GM23338 (cell line): ENCODE results near the gene R3HDM4. TPM values are rescaled to one million over a fixed set of nuclear protein-coding genes. Genes with fewer than 3 reads are reported as not detected.

Source experiments
- ATAC-seq: fragments of 200-7000 bp; cut with Tn5 transposase; 3 replicates; pipeline ENCODE4 v1.9.1; 2020
- DNase-seq: peaks from one replicate; pipeline ENCODE4 v3.0.0-alpha.2; 2015; ENCODE audit warnings: low spot score
- H2AFZ ChIP-seq: fragments of 200-600 bp; sonication (generic); 2 replicates; pipeline ENCODE4 v1.8.0; 2016; ENCODE audit warnings: antibody characterized with exemption, mild to moderate bottlenecking, moderate library complexity
- H3F3A ChIP-seq: fragments of 200-600 bp; sonication (generic); replicated peaks from 2 replicates; pipeline ENCODE4 v1.8.0; 2017; ENCODE audit warnings: antibody characterized with exemption, mixed run types, low read depth
- H3K27ac ChIP-seq: fragments of 200-600 bp; sonication (generic); 2 replicates; pipeline ENCODE4 v1.6.1; 2016; ENCODE audit warnings: low read depth
- H3K27me3 ChIP-seq: fragments of 200-600 bp; sonication (generic); 2 replicates; pipeline ENCODE4 v1.8.0; 2016; ENCODE audit warnings: mild to moderate bottlenecking, mixed run types, moderate library complexity; ENCODE audit not compliant: insufficient read depth
- H3K36me3 ChIP-seq: fragments of 200-600 bp; sonication (generic); 2 replicates; pipeline ENCODE4 v1.8.0; 2016; ENCODE audit warnings: mild to moderate bottlenecking; ENCODE audit not compliant: insufficient read depth
- H3K4me1 ChIP-seq: fragments of 200-600 bp; sonication (generic); 2 replicates; pipeline ENCODE4 v1.8.0; 2016; ENCODE audit warnings: mild to moderate bottlenecking, moderate library complexity; ENCODE audit not compliant: insufficient read depth
- H3K4me2 ChIP-seq: fragments of 200-600 bp; sonication (generic); 2 replicates; pipeline ENCODE4 v1.7.1; 2017; ENCODE audit warnings: mixed run types
- H3K4me3 ChIP-seq: fragments of 200-600 bp; sonication (generic); 2 replicates; pipeline ENCODE4 v1.6.1; 2016; ENCODE audit warnings: mixed run types
- H3K79me2 ChIP-seq: fragments of 200-600 bp; sonication (generic); replicated peaks from 2 replicates; pipeline ENCODE4 v1.8.0; 2017; ENCODE audit warnings: mild to moderate bottlenecking; ENCODE audit not compliant: insufficient read depth
- H3K9me2 ChIP-seq: fragments of 200-600 bp; sonication (generic); 2 replicates; pipeline ENCODE4 v1.8.0; 2017; ENCODE audit not compliant: insufficient read depth
- H4K20me1 ChIP-seq: fragments of 200-600 bp; sonication (generic); replicated peaks from 2 replicates; pipeline ENCODE4 v1.8.0; 2017; ENCODE audit warnings: mild to moderate bottlenecking; ENCODE audit not compliant: insufficient read depth
- H3K27ac Mint-ChIP-seq: 2 replicates; pipeline ENCODE4 v1.8.0; 2020; ENCODE audit warnings: inconsistent platforms, mild to moderate bottlenecking, moderate library complexity, mixed read lengths
- H3K27me3 Mint-ChIP-seq: 3 replicates; pipeline ENCODE4 v1.8.0; 2022; ENCODE audit warnings: low read depth, mild to moderate bottlenecking, moderate library complexity, mixed read lengths, inconsistent platforms; ENCODE audit not compliant: insufficient read depth, poor library complexity
- H3K36me3 Mint-ChIP-seq: 3 replicates; pipeline ENCODE4 v1.8.0; 2021; ENCODE audit warnings: low read depth, mild to moderate bottlenecking, inconsistent platforms, moderate library complexity, mixed read lengths
- H3K4me1 Mint-ChIP-seq: 3 replicates; pipeline ENCODE4 v1.8.0; 2020; ENCODE audit warnings: mild to moderate bottlenecking, inconsistent platforms, mixed read lengths
- H3K4me3 Mint-ChIP-seq: 3 replicates; pipeline ENCODE4 v1.8.0; 2021; ENCODE audit warnings: moderate library complexity, mild to moderate bottlenecking, inconsistent platforms, mixed read lengths
- H3K9me3 Mint-ChIP-seq: 3 replicates; pipeline ENCODE4 v1.8.0; 2020; ENCODE audit warnings: moderate library complexity, mild to moderate bottlenecking, inconsistent platforms, mixed read lengths
- CTCF ChIP-seq, 2 experiments: fragments of 200-600 bp in 1 of 2; sonication (generic) in 1 of 2; conservative IDR thresholded peaks; 2 replicates each; pipeline versions ENCODE4 v1.5.1 to v1.6.1; 2016 to 2017; ENCODE audit warnings: antibody characterized with exemption in 2 of 2, low read depth in 2 of 2, mild to moderate bottlenecking in 2 of 2, moderate library complexity in 1 of 2
- ETS1 ChIP-seq: IDR thresholded peaks from 2 replicates; pipeline ENCODE4 v1.6.1; 2016; ENCODE audit warnings: antibody characterized with exemption
- EZH2 ChIP-seq: fragments of 200-600 bp; sonication (generic); IDR thresholded peaks from one replicate; pipeline ENCODE4 v1.8.0; 2017; ENCODE audit warnings: antibody characterized with exemption, mild to moderate bottlenecking, low read depth; ENCODE audit not compliant: unreplicated experiment
- EZH2phosphoT487 ChIP-seq: fragments of 200-600 bp; sonication (generic); IDR thresholded peaks from one replicate; pipeline ENCODE4 v1.8.1; 2018; ENCODE audit warnings: antibody characterized with exemption; ENCODE audit not compliant: unreplicated experiment
- JUNB ChIP-seq: IDR thresholded peaks from one replicate; pipeline ENCODE4 v1.6.1; 2016; ENCODE audit warnings: antibody characterized with exemption; ENCODE audit not compliant: unreplicated experiment
- NANOG ChIP-seq: IDR thresholded peaks from 2 replicates; pipeline ENCODE4 v1.6.1; 2016; ENCODE audit warnings: antibody characterized with exemption, borderline replicate concordance
- POLR2AphosphoS5 ChIP-seq: IDR thresholded peaks from 2 replicates; pipeline ENCODE4 v1.6.1; 2016; ENCODE audit warnings: antibody characterized with exemption, low read depth
- REST ChIP-seq: IDR thresholded peaks from one replicate; pipeline ENCODE4 v1.6.1; 2018; ENCODE audit warnings: antibody characterized with exemption; ENCODE audit not compliant: unreplicated experiment
- STAT1 ChIP-seq: IDR thresholded peaks from one replicate; pipeline ENCODE4 v1.6.1; 2016; ENCODE audit warnings: antibody characterized with exemption; ENCODE audit not compliant: unreplicated experiment
- ZNF331 ChIP-seq: fragments of 250-450 bp; sonication (Bioruptor Pico); IDR thresholded peaks from 2 replicates; pipeline ENCODE4 v1.5.0; 2020; ENCODE audit warnings: low read depth, mild to moderate bottlenecking, moderate library complexity
- polyA plus RNA-seq: library from polyadenylated mRNA; unstranded; fragments of >200 nt; fragmentation: Nextera tagmentation; extraction: Ambion mirVana; gene quantifications from 2 replicates; pipeline ENCODE4 v1.2.1, GENCODE V29; 2016
- total RNA-seq: library from RNA; depleted of rRNA; stranded (reverse); fragments of >200 nt; shearing (Covaris generic); gene quantifications from 2 replicates; pipeline ENCODE4 v1.2.3, GENCODE V29; 2014

Gene R3HDM4
- total and polyA plus RNA-seq, 2 experiments from 2014 or later: 76.5 to 87.1 TPM

GRCh38 chr19:873561-874041 lies 39.4 kb downstream of the R3HDM4 start:
- no peak for TF ChIP-seq CTCF (conservative IDR thresholded peaks at IDR 0.05; ENCODE audit: low read depth in 2 of 2)
- TF ChIP-seq REST: no peak
- no peak for TF ChIP-seq EZH2phosphoT487
- no peak for TF ChIP-seq ETS1
- TF ChIP-seq ZNF331 (CRISPR knock-in tag): no peak
- TF ChIP-seq EZH2: no peak
- no peak for TF ChIP-seq JUNB
- TF ChIP-seq STAT1: no peak
- no peak overlapping the region for H3K27ac Mint-ChIP-seq
- H3K36me3 ChIP-seq: no peaks in the 10 kb centered on the region; the same call in 1 of the 2 replicates

GRCh38 chr19:873084-873483 lies 39.9 kb downstream of the R3HDM4 start:
- Mint-ChIP-seq H3K9me3 (peaks cover 11% of the 10 kb centered on the region), H3K4me3 (no peak overlapping the region), H3K27ac (no peak overlapping the region), H3K36me3 (peaks cover 46% of the 10 kb centered on the region), H3K27me3 (peaks cover 28% of the 10 kb centered on the region), H3K4me1 (no peaks in the 10 kb centered on the region)
- Histone ChIP-seq H3K4me3 (no peak overlapping the region), H3K36me3 (no peaks in the 10 kb centered on the region; the same call in 1 of the 2 replicates), H3K4me2 (no peak overlapping the region), H2AFZ (no peak overlapping the region), H3K27me3 (no peaks in the 10 kb centered on the region), H3K4me1 (no peaks in the 10 kb centered on the region), H3K79me2 (no peaks in the 10 kb centered on the region), H3K27ac (no peak overlapping the region), H4K20me1 (no peaks in the 10 kb centered on the region), H3F3A (peaks cover 19% of the 10 kb centered on the region), H3K9me2 (no peaks in the 10 kb centered on the region)
- no peak for TF ChIP-seq REST
- no peak for TF ChIP-seq CTCF (conservative IDR thresholded peaks at IDR 0.05; ENCODE audit: low read depth in 2 of 2)
- no peak for TF ChIP-seq EZH2phosphoT487
- no peak for TF ChIP-seq POLR2AphosphoS5
- TF ChIP-seq EZH2: no peak
- TF ChIP-seq NANOG: no peak
- ATAC-seq (peak; percentile 45), DNase-seq (peak; percentile 83)

More at GRCh38 chr19:873561-874041, 39.4 kb downstream of the R3HDM4 start:
- no peak overlapping the region for H3K4me3 Mint-ChIP-seq
- H3K27ac ChIP-seq: no peak overlapping the region; the same call in 1 of the 2 replicates
- no peaks in the 10 kb centered on the region for H3K4me1 Mint-ChIP-seq
- no peaks in the 10 kb centered on the region for H3K4me1 ChIP-seq
- ATAC-seq (no peak), DNase-seq (no peak)
- H3K36me3 Mint-ChIP-seq: peaks cover 43% of the 10 kb centered on the region
- H4K20me1 ChIP-seq: no peaks in the 10 kb centered on the region
- H3F3A ChIP-seq: peaks cover 19% of the 10 kb centered on the region
- H3K27me3 ChIP-seq: no peaks in the 10 kb centered on the region
- H3K9me3 Mint-ChIP-seq: peaks cover 11% of the 10 kb centered on the region
- no peak overlapping the region for H2AFZ ChIP-seq
- H3K9me2 ChIP-seq: no peaks in the 10 kb centered on the region
- H3K79me2 ChIP-seq: no peaks in the 10 kb centered on the region
- H3K27me3 Mint-ChIP-seq: peaks cover 28% of the 10 kb centered on the region
- no peak overlapping the region for H3K4me3 ChIP-seq
- no peak overlapping the region for H3K4me2 ChIP-seq
